ENCODE results near the gene DCLK1.

DNA sequence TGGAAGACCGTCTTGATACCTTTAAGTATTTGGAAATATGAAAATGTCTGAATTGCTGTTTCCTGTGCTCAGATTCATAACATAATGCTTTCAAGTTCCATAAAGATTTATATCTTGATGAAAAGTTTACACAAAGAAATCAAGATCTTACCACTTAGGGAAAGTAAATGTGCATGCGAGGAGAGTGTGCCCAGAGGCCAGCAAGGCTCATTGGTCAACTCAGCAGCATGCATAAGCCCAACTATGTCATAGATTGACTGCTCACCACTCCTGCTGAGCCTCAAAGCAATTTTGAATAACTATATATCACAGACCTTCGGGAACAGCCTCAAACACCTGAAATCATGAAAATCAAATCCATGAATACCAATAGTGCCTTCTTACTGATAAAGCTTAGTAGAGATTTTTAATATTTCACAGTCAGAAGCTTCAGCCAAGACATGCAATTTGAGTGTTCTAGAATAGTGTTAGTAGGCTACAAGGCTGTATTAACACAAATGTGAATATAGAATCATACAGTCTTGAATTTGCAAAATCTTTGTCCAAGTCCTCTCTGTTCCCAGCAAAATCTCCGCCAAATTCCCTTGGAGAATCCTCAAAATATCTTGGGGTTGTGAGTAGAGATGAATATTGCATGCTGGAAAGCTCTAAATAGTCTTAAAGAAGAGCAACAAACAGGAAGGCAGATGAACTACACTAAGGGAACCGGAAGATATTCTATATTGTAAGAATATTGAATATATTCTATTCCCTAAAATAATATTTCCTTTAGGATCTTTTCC, 124.1 kb downstream of the DCLK1 start:
- TF ChIP-seq TAF1 (IDR thresholded peaks at IDR 0.05; ENCODE audit: borderline replicate concordance, low read depth, low read length) (no peak), JUNB (IDR thresholded peaks at IDR 0.05) (no peak), SUZ12 (IDR thresholded peaks at IDR 0.05; ENCODE audit: unreplicated experiment) (no peak), MXI1 (IDR thresholded peaks at IDR 0.05; ENCODE audit: low read depth, low read length) (no peak), EZH2 (IDR thresholded peaks at IDR 0.05; ENCODE audit: borderline replicate concordance, control insufficient read depth, low read depth, low read length) (no peak), ESRRA (IDR thresholded peaks at IDR 0.05; ENCODE audit: low read length) (no peak), CBX5 (IDR thresholded peaks at IDR 0.05; ENCODE audit: low read depth) (no peak), TCF7 (IDR thresholded peaks at IDR 0.05; ENCODE audit: borderline replicate concordance) (no peak), NR2F1 (conservative IDR thresholded peaks at IDR 0.05) (no peak), NR2C2 (IDR thresholded peaks at IDR 0.05; ENCODE audit: borderline replicate concordance, control insufficient read depth, insufficient read length, low read depth) (no peak), HDAC6 (IDR thresholded peaks at IDR 0.05; ENCODE audit: unreplicated experiment) (no peak), NFXL1 (IDR thresholded peaks at IDR 0.05; ENCODE audit: borderline replicate concordance) (no peak), CEBPZ (IDR thresholded peaks at IDR 0.05; ENCODE audit: low read depth, low read length) (no peak)
- TF ChIP-seq, protein P1, sequence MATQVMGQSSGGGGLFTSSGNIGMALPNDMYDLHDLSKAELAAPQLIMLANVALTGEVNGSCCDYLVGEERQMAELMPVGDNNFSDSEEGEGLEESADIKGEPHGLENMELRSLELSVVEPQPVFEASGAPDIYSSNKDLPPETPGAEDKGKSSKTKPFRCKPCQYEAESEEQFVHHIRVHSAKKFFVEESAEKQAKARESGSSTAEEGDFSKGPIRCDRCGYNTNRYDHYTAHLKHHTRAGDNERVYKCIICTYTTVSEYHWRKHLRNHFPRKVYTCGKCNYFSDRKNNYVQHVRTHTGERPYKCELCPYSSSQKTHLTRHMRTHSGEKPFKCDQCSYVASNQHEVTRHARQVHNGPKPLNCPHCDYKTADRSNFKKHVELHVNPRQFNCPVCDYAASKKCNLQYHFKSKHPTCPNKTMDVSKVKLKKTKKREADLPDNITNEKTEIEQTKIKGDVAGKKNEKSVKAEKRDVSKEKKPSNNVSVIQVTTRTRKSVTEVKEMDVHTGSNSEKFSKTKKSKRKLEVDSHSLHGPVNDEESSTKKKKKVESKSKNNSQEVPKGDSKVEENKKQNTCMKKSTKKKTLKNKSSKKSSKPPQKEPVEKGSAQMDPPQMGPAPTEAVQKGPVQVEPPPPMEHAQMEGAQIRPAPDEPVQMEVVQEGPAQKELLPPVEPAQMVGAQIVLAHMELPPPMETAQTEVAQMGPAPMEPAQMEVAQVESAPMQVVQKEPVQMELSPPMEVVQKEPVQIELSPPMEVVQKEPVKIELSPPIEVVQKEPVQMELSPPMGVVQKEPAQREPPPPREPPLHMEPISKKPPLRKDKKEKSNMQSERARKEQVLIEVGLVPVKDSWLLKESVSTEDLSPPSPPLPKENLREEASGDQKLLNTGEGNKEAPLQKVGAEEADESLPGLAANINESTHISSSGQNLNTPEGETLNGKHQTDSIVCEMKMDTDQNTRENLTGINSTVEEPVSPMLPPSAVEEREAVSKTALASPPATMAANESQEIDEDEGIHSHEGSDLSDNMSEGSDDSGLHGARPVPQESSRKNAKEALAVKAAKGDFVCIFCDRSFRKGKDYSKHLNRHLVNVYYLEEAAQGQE (IDR thresholded peaks at IDR 0.05; ENCODE audit: low read depth, low read length), result no peak
